ENCODE results near the gene RNF181.

DNA sequence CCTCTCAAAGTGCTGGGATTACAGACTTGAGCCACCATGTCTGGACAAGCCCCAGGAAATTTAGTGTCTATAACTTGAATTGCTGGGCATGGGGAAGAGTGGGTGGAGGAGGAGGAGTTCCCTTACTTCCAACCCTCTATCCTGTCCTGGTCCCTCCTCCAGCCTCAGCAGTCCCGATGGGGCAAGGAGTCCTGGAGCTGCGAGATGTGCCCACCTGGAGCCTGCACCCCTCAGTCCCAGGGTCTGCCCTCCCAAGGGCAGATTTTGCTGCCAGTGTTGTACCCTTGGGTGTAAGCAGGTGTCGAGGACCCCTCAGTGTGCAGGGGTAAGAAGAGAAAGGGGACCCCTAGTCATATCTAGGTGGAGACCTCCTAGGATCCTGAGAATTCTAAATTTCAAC is 15.3 kb upstream of the RNF181 start:
- TF ChIP-seq, protein P1, sequence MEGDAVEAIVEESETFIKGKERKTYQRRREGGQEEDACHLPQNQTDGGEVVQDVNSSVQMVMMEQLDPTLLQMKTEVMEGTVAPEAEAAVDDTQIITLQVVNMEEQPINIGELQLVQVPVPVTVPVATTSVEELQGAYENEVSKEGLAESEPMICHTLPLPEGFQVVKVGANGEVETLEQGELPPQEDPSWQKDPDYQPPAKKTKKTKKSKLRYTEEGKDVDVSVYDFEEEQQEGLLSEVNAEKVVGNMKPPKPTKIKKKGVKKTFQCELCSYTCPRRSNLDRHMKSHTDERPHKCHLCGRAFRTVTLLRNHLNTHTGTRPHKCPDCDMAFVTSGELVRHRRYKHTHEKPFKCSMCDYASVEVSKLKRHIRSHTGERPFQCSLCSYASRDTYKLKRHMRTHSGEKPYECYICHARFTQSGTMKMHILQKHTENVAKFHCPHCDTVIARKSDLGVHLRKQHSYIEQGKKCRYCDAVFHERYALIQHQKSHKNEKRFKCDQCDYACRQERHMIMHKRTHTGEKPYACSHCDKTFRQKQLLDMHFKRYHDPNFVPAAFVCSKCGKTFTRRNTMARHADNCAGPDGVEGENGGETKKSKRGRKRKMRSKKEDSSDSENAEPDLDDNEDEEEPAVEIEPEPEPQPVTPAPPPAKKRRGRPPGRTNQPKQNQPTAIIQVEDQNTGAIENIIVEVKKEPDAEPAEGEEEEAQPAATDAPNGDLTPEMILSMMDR (IDR thresholded peaks at IDR 0.05): no peak
- no peak for TF ChIP-seq POLR2A (IDR thresholded peaks at IDR 0.05)

All from testis (tissue), 2 donors.